Psoas muscle (tissue), 8 donors: Measurements from ENCODE around the gene ATG16L2. TPM values are rescaled to one million over a fixed set of nuclear protein-coding genes. Genes with fewer than 3 reads are reported as not detected.
"Not testable (repeated sequence)": the region's sequence is repeated elsewhere in the genome, so short reads cannot be mapped to it uniquely, and the experiment has no call there.

Experiments used
- ATAC-seq, 4 donors: fragments of 200-7000 bp; cut with Tn5 transposase; one replicate each; pipeline ENCODE4 v1.9.1; 2020; ENCODE audit warnings: moderate library complexity in 3 of 4, mild to moderate bottlenecking in 2 of 4
- DNase-seq, 2 donors: peaks; one replicate each; pipeline ENCODE4 v3.0.0-alpha.2; 2020
- H3K27ac ChIP-seq: fragments of 200-600 bp; one replicate; pipeline ENCODE4 v1.8.0; 2022
- H3K27me3 ChIP-seq, 3 donors: fragments of 200-600 bp in 1 of 3; one replicate each; pipeline versions ENCODE4 v1.6.1 to v1.8.0; 2013 to 2022; ENCODE audit warnings: low read length in 2 of 3, mild to moderate bottlenecking in 2 of 3, moderate library complexity in 1 of 3; ENCODE audit not compliant: insufficient read depth in 3 of 3
- H3K36me3 ChIP-seq, 2 donors: fragments of 200-600 bp in 1 of 2; one replicate each; pipeline versions ENCODE4 v1.6.1 to v1.8.0; 2013 to 2022; ENCODE audit warnings: low read depth in 1 of 2, mild to moderate bottlenecking in 1 of 2, moderate library complexity in 1 of 2; ENCODE audit not compliant: insufficient read depth in 1 of 2
- H3K4me1 ChIP-seq: fragments of 200-600 bp; one replicate; pipeline ENCODE4 v1.8.0; 2022
- H3K4me3 ChIP-seq: fragments of 200-600 bp; one replicate; pipeline ENCODE4 v1.8.0; 2022; ENCODE audit warnings: mild to moderate bottlenecking
- H3K9me3 ChIP-seq: fragments of 200-600 bp; one replicate; pipeline ENCODE4 v1.8.0; 2022
- CTCF ChIP-seq: fragments of 200-600 bp; IDR thresholded peaks from one replicate; pipeline ENCODE4 v1.8.0; 2022; ENCODE audit warnings: antibody characterized with exemption
- WGBS, 3 donors: extraction: QIAGEN DNeasy Blood & Tissue Kit; methylation state at CpG; one replicate each; pipeline versions ENCODE4 v1.1.6 to v1.1.7; 2013; 5-methylcytosine and 5-hydroxymethylcytosine counted together
- intact Hi-C, 2 donors: fragments of 100-400 bp; cut with DNase I; formaldehyde crosslinking; loops; one replicate each; pipeline versions ENCODE4 v1.11.0 to v1.14.2; 2022
- polyA plus RNA-seq, 3 donors: library from polyadenylated mRNA; stranded (reverse); fragments of 200-250 nt; gene quantifications; one replicate each; pipeline ENCODE4 v1.2.3, GENCODE V29; 2013
- total RNA-seq, 4 donors: library from RNA; stranded (reverse); fragmentation: NEBNext Ultra II Directional in 2 of 4; extraction: Animal tissue kit (Norgen Biotek cat#: 25700) in 2 of 4; gene quantifications; one replicate each; pipeline versions ENCODE4 v1.2.1 to v1.2.4, GENCODE V29; 2021 to 2023
- donor health status: healthy with polysubstance abuse.
- donor health status: DM: no; HTN: no; CAD: no; lungs with moderate emphysema.
- donor health status: Bipolar disorder and iron deficiency.
- donor health status: healthy.
- donor health status: DM: yes; HTN: yes; CAD: no.
- donor health status: DM: no; HTN: no; CAD: no.
- donor health status: DM: no; HTN: no; CAD: no.
- donor health status: DM: yes; HTN: yes; CAD: no.

The ATG16L2 gene
- total and polyA plus RNA-seq, 7 donors = 3.9 to 9.6 (median 4.9) TPM

- no peak for ATAC-seq
- no peaks in the 10 kb centered on the region for H3K9me3 ChIP-seq
- no peak overlapping the region for H3K4me3 ChIP-seq
- no peak for TF ChIP-seq CTCF
- DNase-seq = no peak
- H3K27ac ChIP-seq = no peak overlapping the region
- H3K4me1 ChIP-seq = peaks cover 10% of the 10 kb centered on the region
- no peaks in the 10 kb centered on the region for H3K36me3 ChIP-seq
- intact Hi-C loops = loop anchor here in 1 of 2 donors (5.0 kb wide), 1 partner anchor 420 kb away; no protein-coding TSS in a partner anchor
- no peaks in the 10 kb centered on the region for H3K27me3 ChIP-seq
- 85 to 93% (median 85%) methylated on average over 8 of the region's 8 CpGs for WGBS, 3 donors
These were observed 12.8 kb downstream of the ATG16L2 start for GRCh38 chr11:72826942-72827480.

GRCh38 chr11:72827656-72828055, 13.4 kb downstream of the ATG16L2 start:
- H3K4me3 ChIP-seq, H3K27ac ChIP-seq, DNase-seq, H3K9me3 ChIP-seq, H3K27me3 ChIP-seq, ATAC-seq, H3K36me3 ChIP-seq: not testable (repeated sequence)
- intact Hi-C loops = loop anchor here in 1 of 2 donors (5.0 kb wide), 1 partner anchor 420 kb away; no protein-coding TSS in a partner anchor
- H3K4me1 ChIP-seq = peaks cover 14% of the 10 kb centered on the region
- 80 to 82% (median 82%) methylated on average over 11 of the region's 11 CpGs for WGBS, 3 donors

DNA sequence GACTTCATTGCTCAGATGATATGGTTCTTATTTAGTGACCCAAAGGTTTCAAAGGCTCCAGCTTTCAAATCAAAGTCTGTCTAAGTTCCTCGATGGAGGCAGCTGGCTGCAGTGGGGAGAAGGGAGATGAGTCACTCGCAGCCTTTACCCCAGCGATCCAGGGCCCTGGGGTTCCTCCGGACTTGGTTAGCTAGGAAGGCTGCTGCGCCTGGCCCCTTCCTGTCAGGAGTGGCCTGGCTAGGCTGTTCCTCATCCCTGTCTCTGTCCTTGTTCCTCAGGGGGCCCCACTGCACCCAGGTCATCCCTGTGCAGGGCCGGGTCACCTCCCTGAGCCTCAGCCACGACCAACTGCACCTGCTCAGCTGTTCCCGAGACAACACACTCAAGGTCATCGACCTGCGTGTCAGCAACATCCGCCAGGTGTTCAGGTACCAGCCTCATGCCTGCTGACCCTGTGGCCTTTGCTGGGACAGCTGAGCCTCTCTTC, 13.9 kb downstream of the ATG16L2 start:
- H3K4me1 ChIP-seq = peaks cover 14% of the 10 kb centered on the region
- WGBS, 3 donors = 57 to 63% (median 62%) methylated on average over 11 of the region's 11 CpGs
- DNase-seq (no peak), ATAC-seq (no peak)
- TF ChIP-seq CTCF = no peak
- intact Hi-C loops = loop anchor here in 1 of 2 donors (5.0 kb wide), 1 partner anchor 419 kb away; no protein-coding TSS in a partner anchor
- H3K36me3 ChIP-seq = no peaks in the 10 kb centered on the region
- no peaks in the 10 kb centered on the region for H3K27me3 ChIP-seq
- H3K9me3 ChIP-seq = no peaks in the 10 kb centered on the region
- H3K4me3 ChIP-seq = no peak overlapping the region
- H3K27ac ChIP-seq = peak overlapping the region; percentile 14

GRCh38 chr11:72828692-72829101, 14.5 kb downstream of the ATG16L2 start:
- Histone ChIP-seq H3K9me3 (no peaks in the 10 kb centered on the region), H3K4me1 (peaks cover 14% of the 10 kb centered on the region), H3K27ac (no peak overlapping the region), H3K36me3 (no peaks in the 10 kb centered on the region), H3K27me3 (no peaks in the 10 kb centered on the region), H3K4me3 (no peak overlapping the region)
- intact Hi-C loops = loop anchor here in 1 of 2 donors (5.0 kb wide), 1 partner anchor 419 kb away; no protein-coding TSS in a partner anchor
- DNase-seq (no peak), ATAC-seq (no peak)
- 84 to 87% (median 84%) methylated on average over 7 of the region's 7 CpGs for WGBS, 3 donors
- TF ChIP-seq CTCF = no peak

DNA sequence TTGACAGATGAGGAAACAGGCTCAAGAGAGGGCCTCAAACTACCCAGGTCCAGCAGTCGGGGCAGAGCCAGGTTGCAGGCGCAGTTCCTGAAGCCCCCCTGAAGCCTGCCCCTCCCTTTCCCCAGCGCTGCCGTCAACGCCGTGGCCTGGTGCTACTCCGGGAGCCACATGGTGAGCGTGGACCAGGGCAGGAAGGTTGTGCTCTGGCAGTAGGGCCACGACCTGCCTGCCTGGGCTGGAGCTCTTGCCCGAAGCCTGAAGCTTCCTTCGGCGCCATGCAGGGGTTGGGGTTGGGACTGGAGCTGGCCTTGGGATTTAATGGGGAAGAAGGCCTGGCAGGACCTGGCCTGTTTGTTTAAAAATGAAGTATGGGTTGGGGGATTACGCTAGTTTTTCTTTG, 15.0 kb downstream of the ATG16L2 start:
- no peaks in the 10 kb centered on the region for H3K9me3 ChIP-seq
- TF ChIP-seq CTCF = no peak
- WGBS, 3 donors = 89 to 93% (median 90%) methylated on average over 11 to 13 of the region's 13 CpGs
- no peaks in the 10 kb centered on the region for H3K27me3 ChIP-seq
- no peak overlapping the region for H3K4me3 ChIP-seq
- intact Hi-C loops = loop anchor here in 1 of 2 donors (5.0 kb wide), 1 partner anchor 418 kb away; no protein-coding TSS in a partner anchor
- H3K4me1 ChIP-seq = peaks cover 14% of the 10 kb centered on the region
- no peaks in the 10 kb centered on the region for H3K36me3 ChIP-seq
- H3K27ac ChIP-seq = no peak overlapping the region
- ATAC-seq (no peak), DNase-seq (no peak)
